HepG2 (cell line): Measurements from ENCODE around the gene COMMD1. TPM values are rescaled to one million over a fixed set of nuclear protein-coding genes. Genes with fewer than 3 reads are reported as not detected.

Experiments used
- AHR ChIP-seq: IDR thresholded peaks from 2 replicates; pipeline ENCODE4 v1.6.1; 2018; ENCODE audit warnings: missing genetic modification reagents, missing compliant biosample characterization
- ATF3 ChIP-seq: sonication (generic); formaldehyde crosslinking; IDR thresholded peaks from 2 replicates; pipeline ENCODE4 v1.4.0; 2020; ENCODE audit warnings: missing genetic modification reagents
- CBX1 ChIP-seq: IDR thresholded peaks from one replicate; pipeline ENCODE4 v1.6.1; 2016; ENCODE audit warnings: antibody characterized with exemption, low read depth
- FOXA3 ChIP-seq: IDR thresholded peaks from 2 replicates; pipeline ENCODE4 v1.6.1; 2016; ENCODE audit warnings: missing genetic modification reagents, missing compliant biosample characterization
- GATAD1 ChIP-seq: IDR thresholded peaks from 2 replicates; pipeline ENCODE4 v1.6.1; 2016; ENCODE audit warnings: missing genetic modification reagents, missing compliant biosample characterization
- ISX ChIP-seq: sonication (generic); formaldehyde crosslinking; conservative IDR thresholded peaks from 2 replicates; pipeline ENCODE4 v1.5.0; 2020; ENCODE audit warnings: missing genetic modification reagents
- NFIC ChIP-seq: IDR thresholded peaks from 2 replicates; pipeline ENCODE4 v1.6.1; 2012; ENCODE audit warnings: mild to moderate bottlenecking, low read length, inconsistent platforms
- NR1H2 ChIP-seq: sonication (generic); formaldehyde crosslinking; IDR thresholded peaks from 2 replicates; pipeline ENCODE4 v1.8.1; 2022; ENCODE audit warnings: low read depth, missing genetic modification reagents, borderline replicate concordance
- PHF21A ChIP-seq: sonication (generic); formaldehyde crosslinking; IDR thresholded peaks from 2 replicates; pipeline ENCODE4 v1.5.0; 2020; ENCODE audit warnings: mild to moderate bottlenecking, missing genetic modification reagents
- POGK ChIP-seq: sonication (generic); formaldehyde crosslinking; conservative IDR thresholded peaks from 2 replicates; pipeline ENCODE4 v1.8.0; 2022; ENCODE audit warnings: mild to moderate bottlenecking, moderate library complexity, missing genetic modification reagents
- POLR2G ChIP-seq: fragments of 200-400 bp; formaldehyde crosslinking; IDR thresholded peaks from 2 replicates; pipeline ENCODE4 v1.6.1; 2018; ENCODE audit warnings: mild to moderate bottlenecking, low read depth, low read length, moderate library complexity
- PREB ChIP-seq: sonication (generic); formaldehyde crosslinking; IDR thresholded peaks from 2 replicates; pipeline ENCODE4 v1.4.0; 2020; ENCODE audit warnings: missing genetic modification reagents
- SMAD1 ChIP-seq: sonication (generic); formaldehyde crosslinking; IDR thresholded peaks from 2 replicates; pipeline ENCODE4 v1.4.0; 2020; ENCODE audit warnings: missing genetic modification reagents, low read depth, mild to moderate bottlenecking, borderline replicate concordance
- THRA ChIP-seq: sonication (generic); formaldehyde crosslinking; IDR thresholded peaks from 2 replicates; pipeline ENCODE4 v1.4.0; 2020; ENCODE audit warnings: missing genetic modification reagents, borderline replicate concordance
- TOPORS ChIP-seq: sonication (generic); formaldehyde crosslinking; IDR thresholded peaks from 2 replicates; pipeline ENCODE4 v1.8.0; 2023; ENCODE audit warnings: mild to moderate bottlenecking, missing genetic modification reagents
- ZMYM3 ChIP-seq: sonication (generic); formaldehyde crosslinking; IDR thresholded peaks from 2 replicates; pipeline ENCODE4 v1.5.1; 2020; ENCODE audit warnings: mild to moderate bottlenecking, missing genetic modification reagents
- ZNF10 ChIP-seq: sonication (generic); formaldehyde crosslinking; IDR thresholded peaks from 2 replicates; pipeline ENCODE4 v1.4.0; 2020; ENCODE audit warnings: mild to moderate bottlenecking, low read depth, missing genetic modification reagents, borderline replicate concordance
- ZNF180 ChIP-seq: sonication (generic); formaldehyde crosslinking; IDR thresholded peaks from 2 replicates; pipeline ENCODE4 v1.4.0; 2020; ENCODE audit warnings: low read depth, missing genetic modification reagents, borderline replicate concordance
- ZNF362 ChIP-seq: sonication (generic); formaldehyde crosslinking; IDR thresholded peaks from 2 replicates; pipeline ENCODE4 v1.4.0; 2020; ENCODE audit warnings: missing genetic modification reagents, mild to moderate bottlenecking, borderline replicate concordance
- ZNF75D ChIP-seq: sonication (generic); formaldehyde crosslinking; IDR thresholded peaks from 2 replicates; pipeline ENCODE4 v1.8.1; 2023; ENCODE audit warnings: missing genetic modification reagents, mild to moderate bottlenecking, borderline replicate concordance
- ZNF775 ChIP-seq: sonication (generic); formaldehyde crosslinking; IDR thresholded peaks from 2 replicates; pipeline ENCODE4 v1.4.0; 2020; ENCODE audit warnings: missing genetic modification reagents, mild to moderate bottlenecking, moderate library complexity, borderline replicate concordance
- ZNF883 ChIP-seq: sonication (generic); formaldehyde crosslinking; IDR thresholded peaks from 2 replicates; pipeline ENCODE4 v1.5.1; 2020; ENCODE audit warnings: mild to moderate bottlenecking, missing genetic modification reagents; ENCODE audit errors: not compliant biosample characterization
- polyA plus RNA-seq, 8 experiments: library from polyadenylated mRNA; depleted of rRNA in 3 of 8; stranded (reverse) in 7 of 8; unstranded in 1 of 8; fragments of >200 nt; fragmentation: Illumina TruSeq in 4 of 8; extraction: Trizol in 4 of 8; gene quantifications; 2 replicates each; pipeline versions ENCODE4 v1.2.1 to v1.2.3, GENCODE V29; 2011 to 2016; ENCODE audit warnings: low read depth in 4 of 8, missing spikeins in 1 of 8, mixed read lengths in 1 of 8; ENCODE audit not compliant: insufficient read depth in 1 of 8
- total RNA-seq, 5 experiments: library from RNA; depleted of rRNA; stranded (reverse); fragments of >200 nt; fragmentation: Illumina TruSeq; extraction: Trizol; gene quantifications; 2 replicates each; pipeline ENCODE4 v1.2.3, GENCODE V29; 2016; ENCODE audit warnings: low read depth in 1 of 5

The COMMD1 gene
- total and polyA plus RNA-seq, 2 of the 13 experiments (the other 11 are each of a cell fraction or from before 2014, with no cell fraction given), result 25.7 to 105 TPM

GRCh38 chr2:61905372-61906185 lies at the start of gene COMMD1 (continued):
- no peak for TF ChIP-seq ZNF775 (CRISPR knock-in tag)
- no peak for TF ChIP-seq PREB (CRISPR knock-in tag)
- TF ChIP-seq ZMYM3, result peak; percentile 95
- TF ChIP-seq NR1H2 (CRISPR knock-in tag), result 0 out of 2 replicates have a peak, but pooled peaks have one; percentile 36
- peak; percentile 59; the same call in 1 of the 2 replicates for TF ChIP-seq ZNF362 (CRISPR knock-in tag)
- TF ChIP-seq ZNF180, result no peak
- peak; percentile 69 for TF ChIP-seq PHF21A (CRISPR knock-in tag)
- TF ChIP-seq POLR2G, result peak; percentile 97
- TF ChIP-seq ISX (CRISPR knock-in tag), result no peak
- no peak for TF ChIP-seq SMAD1
- TF ChIP-seq THRA (CRISPR knock-in tag), result peak; percentile 75; the same call in 1 of the 2 replicates
- peak; percentile 88 for TF ChIP-seq CBX1
- peak; percentile 97 for TF ChIP-seq ZNF883
- peak; percentile 83 for TF ChIP-seq POGK (CRISPR knock-in tag)
- no peak for TF ChIP-seq NFIC
- peak; percentile 55; the same call in 1 of the 2 replicates for TF ChIP-seq TOPORS (CRISPR knock-in tag)
- peak; percentile 68 for TF ChIP-seq FOXA3 (CRISPR knock-in tag)
- TF ChIP-seq ATF3 (CRISPR knock-in tag), result no peak
- TF ChIP-seq GATAD1, result peak; percentile 97
- TF ChIP-seq AHR (CRISPR knock-in tag), result 0 out of 2 replicates have a peak, but pooled peaks have one; percentile 28
- TF ChIP-seq ZNF10 (CRISPR knock-in tag), result no peak
- no peak for TF ChIP-seq ZNF75D
